ENCODE measurements around the gene ATP5MC2. TPM values are rescaled to one million over a fixed set of nuclear protein-coding genes. Genes with fewer than 3 reads are reported as not detected.
A peak's percentile ranks its signal among the peaks of the same experiment; 100 is the strongest.

ATP5MC2 gene
- total RNA-seq, 4 donors from 2014 or later: 428 to 714 (median 580) TPM

DNA sequence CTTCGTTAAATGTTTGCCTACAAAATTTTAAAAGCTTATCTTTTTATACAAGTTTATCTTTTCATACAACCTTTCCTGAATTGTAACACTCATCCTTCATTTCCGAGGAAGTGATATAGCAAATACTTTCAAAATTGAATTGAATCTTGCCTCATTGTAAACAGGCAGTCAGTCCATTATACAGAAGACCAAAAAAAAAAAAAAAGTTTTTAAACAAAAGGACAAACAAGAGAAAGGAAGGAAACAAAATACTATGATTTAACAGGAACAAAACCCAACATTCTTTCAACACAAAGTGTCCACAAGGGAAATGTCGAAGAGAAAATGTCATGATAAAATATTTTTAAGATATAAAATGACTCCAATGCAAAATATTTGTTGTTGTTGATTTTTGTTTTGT lies 58.2 kb downstream of the ATP5MC2 start:
- H3K4me1 ChIP-seq: peaks cover 35 to 50% of the 10 kb centered on the region in 2 donors
- ATAC-seq: no peak
- no peaks in the 10 kb centered on the region for H3K27me3 ChIP-seq
- in situ Hi-C loops (cut with MboI; ENCODE audit: low sequenced_read_pairs in 4 of 4): no loop called here
- peak overlapping the region; percentile 40 to 49 (median 43) for H3K27ac ChIP-seq
- TF ChIP-seq, protein P1, sequence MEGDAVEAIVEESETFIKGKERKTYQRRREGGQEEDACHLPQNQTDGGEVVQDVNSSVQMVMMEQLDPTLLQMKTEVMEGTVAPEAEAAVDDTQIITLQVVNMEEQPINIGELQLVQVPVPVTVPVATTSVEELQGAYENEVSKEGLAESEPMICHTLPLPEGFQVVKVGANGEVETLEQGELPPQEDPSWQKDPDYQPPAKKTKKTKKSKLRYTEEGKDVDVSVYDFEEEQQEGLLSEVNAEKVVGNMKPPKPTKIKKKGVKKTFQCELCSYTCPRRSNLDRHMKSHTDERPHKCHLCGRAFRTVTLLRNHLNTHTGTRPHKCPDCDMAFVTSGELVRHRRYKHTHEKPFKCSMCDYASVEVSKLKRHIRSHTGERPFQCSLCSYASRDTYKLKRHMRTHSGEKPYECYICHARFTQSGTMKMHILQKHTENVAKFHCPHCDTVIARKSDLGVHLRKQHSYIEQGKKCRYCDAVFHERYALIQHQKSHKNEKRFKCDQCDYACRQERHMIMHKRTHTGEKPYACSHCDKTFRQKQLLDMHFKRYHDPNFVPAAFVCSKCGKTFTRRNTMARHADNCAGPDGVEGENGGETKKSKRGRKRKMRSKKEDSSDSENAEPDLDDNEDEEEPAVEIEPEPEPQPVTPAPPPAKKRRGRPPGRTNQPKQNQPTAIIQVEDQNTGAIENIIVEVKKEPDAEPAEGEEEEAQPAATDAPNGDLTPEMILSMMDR (IDR thresholded peaks at IDR 0.05 in 4 of 5, conservative IDR thresholded peaks at IDR 0.05 in 1 of 5): no peak
- TF ChIP-seq POLR2A (IDR thresholded peaks at IDR 0.05): no peak
- H3K9me3 ChIP-seq: no peaks in the 10 kb centered on the region
- peak overlapping the region in 3 of 4 donors; percentile 21 to 36 (median 29) for H3K4me3 ChIP-seq
- DNase-seq: no peak
- intact Hi-C loops (cut with DNase I; ENCODE audit: low total_unique reads): no loop called here
- H3K36me3 ChIP-seq: peaks cover 0 to 16% of the 10 kb centered on the region in 2 donors

DNA sequence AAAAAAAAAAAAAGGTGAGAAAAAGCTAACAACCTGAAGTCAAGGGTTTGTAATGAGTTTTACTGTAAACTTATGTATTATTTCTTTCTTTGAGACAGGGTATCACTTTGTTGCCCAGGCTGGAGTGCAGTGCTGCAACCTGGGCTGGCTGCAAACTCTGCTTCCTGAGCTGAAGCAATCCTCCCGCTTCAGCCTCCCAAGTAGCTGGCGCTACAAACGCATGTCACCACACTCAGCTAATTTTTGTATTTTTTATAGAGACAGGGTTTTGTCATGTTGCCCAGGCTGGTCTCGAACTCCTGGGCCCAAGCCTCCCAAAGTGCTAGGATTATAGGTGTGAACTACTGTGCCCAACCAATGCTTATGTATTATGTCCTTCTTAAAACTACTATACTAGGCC lies 58.9 kb downstream of the ATP5MC2 start:
- Histone ChIP-seq H3K4me1 (peaks cover 32 to 45% of the 10 kb centered on the region in 2 donors), H3K27me3 (no peaks in the 10 kb centered on the region), H3K4me3 (no peak overlapping the region), H3K36me3 (peaks cover 0 to 16% of the 10 kb centered on the region in 2 donors), H3K27ac (peak overlapping the region; percentile 40 to 49 (median 43)), H3K9me3 (no peaks in the 10 kb centered on the region)
- intact Hi-C loops (cut with DNase I; ENCODE audit: low total_unique reads): no loop called here
- no peak for TF ChIP-seq POLR2A (IDR thresholded peaks at IDR 0.05)
- TF ChIP-seq, protein P1 (IDR thresholded peaks at IDR 0.05 in 4 of 5, conservative IDR thresholded peaks at IDR 0.05 in 1 of 5): no peak
- in situ Hi-C loops (cut with MboI; ENCODE audit: low sequenced_read_pairs in 4 of 4): no loop called here
- ATAC-seq (no peak), DNase-seq (no peak)

Other genes starting within 250 kb of the ATP5MC2 start
- gene PRR13, start 234.3 kb downstream of the ATP5MC2 start, total RNA-seq: 10 to 100 TPM; 40.3 to 90.4 (median 74.2) TPM
- gene PCBP2, start 224.0 kb downstream of the ATP5MC2 start, total RNA-seq: 100 to 1,000 TPM; 113 to 257 (median 191) TPM
- 1 to 10 TPM; 1.1 to 9.9 (median 3.8) TPM for gene MAP3K12, start 176.6 kb downstream of the ATP5MC2 start, total RNA-seq
- gene TARBP2, start 174.8 kb downstream of the ATP5MC2 start, total RNA-seq: 10 to 100 TPM in 2 of 4 donors, 1 to 10 TPM in 2; 6.8 to 17.4 (median 11.6) TPM
- not detected for gene NPFF, start 168.6 kb downstream of the ATP5MC2 start, total RNA-seq
- 10 to 100 TPM; 21.9 to 47.9 (median 26.3) TPM for gene ATF7, start 49.7 kb downstream of the ATP5MC2 start, total RNA-seq
- 100 to 1,000 TPM; 158 to 385 (median 239) TPM for gene CALCOCO1, start 51.4 kb upstream of the ATP5MC2 start, total RNA-seq
- gene CISTR, start 75.9 kb upstream of the ATP5MC2 start, total RNA-seq: not detected

All from gastrocnemius medialis (tissue), 4 donors.